ENCODE results near the gene CYGB.

CYGB gene

GRCh38 chr17:76537578-76538280, at the start of gene CYGB:
TSS of gene CYGB (minus strand) at chr17:76537709. CDS start at chr17:76537542, 167 bp downstream.
- peak; percentile 56 for DNase-seq (ENCODE audit: low spot score)

- DNase-seq (ENCODE audit: low spot score), result no peak
These were observed 49.4 kb upstream of the CYGB start for GRCh38 chr17:76586741-76587487.

GRCh38 chr17:76585649-76586593, 48.4 kb upstream of the CYGB start, which contains the start of gene ST6GALNAC2:
TSS of gene ST6GALNAC2 (minus strand) at chr17:76585860. CDS start at chr17:76585808, 52 bp downstream.
- peak; percentile 73 for DNase-seq (ENCODE audit: low spot score)

GRCh38 chr17:76585033-76585648, 47.6 kb upstream of the CYGB start:
- DNase-seq (ENCODE audit: low spot score), result peak; percentile 46

GRCh38 chr17:76584427-76585032, 47.0 kb upstream of the CYGB start:
- DNase-seq (ENCODE audit: low spot score), result no peak

GRCh38 chr17:76582660-76583059, 45.2 kb upstream of the CYGB start:
- DNase-seq (ENCODE audit: low spot score), result no peak

- no peak for DNase-seq (ENCODE audit: low spot score)
These were observed 44.0 kb upstream of the CYGB start for GRCh38 chr17:76581515-76581914.

- DNase-seq (ENCODE audit: low spot score), result no peak
These were observed 41.8 kb upstream of the CYGB start for GRCh38 chr17:76579281-76579680.

- DNase-seq (ENCODE audit: low spot score), result no peak
These were observed 40.9 kb upstream of the CYGB start for GRCh38 chr17:76578376-76578775.

- DNase-seq (ENCODE audit: low spot score), result no peak
These were observed 40.4 kb upstream of the CYGB start for GRCh38 chr17:76577876-76578275.

- no peak for DNase-seq (ENCODE audit: low spot score)
These were observed 38.7 kb upstream of the CYGB start for GRCh38 chr17:76576189-76576588.

GRCh38 chr17:76575570-76575969, 38.1 kb upstream of the CYGB start:
- no peak for DNase-seq (ENCODE audit: low spot score)

- no peak for DNase-seq (ENCODE audit: low spot score)
These were observed 36.7 kb upstream of the CYGB start for GRCh38 chr17:76574166-76574565.

GRCh38 chr17:76573096-76573495, 35.6 kb upstream of the CYGB start:
- no peak for DNase-seq (ENCODE audit: low spot score)

- no peak for DNase-seq (ENCODE audit: low spot score)
These were observed 34.8 kb upstream of the CYGB start for GRCh38 chr17:76572201-76572910.

GRCh38 chr17:76570877-76571471, 33.5 kb upstream of the CYGB start:
- DNase-seq (ENCODE audit: low spot score), result no peak

GRCh38 chr17:76570457-76570856, 32.9 kb upstream of the CYGB start:
- DNase-seq (ENCODE audit: low spot score), result no peak

GRCh38 chr17:76569607-76570279, 32.2 kb upstream of the CYGB start:
- peak; percentile 68 for DNase-seq (ENCODE audit: low spot score)

GRCh38 chr17:76568811-76569221, 31.3 kb upstream of the CYGB start:
- DNase-seq (ENCODE audit: low spot score), result peak; percentile 55
